Heart right ventricle (tissue), 16 donors: ENCODE results near the gene BMERB1. TPM values are rescaled to one million over a fixed set of nuclear protein-coding genes. Genes with fewer than 3 reads are reported as not detected.
A peak's percentile ranks its signal among the peaks of the same experiment; 100 is the strongest.

Source experiments
- ATAC-seq, 8 donors: fragments of 200-7000 bp; cut with Tn5 transposase; one replicate each; pipeline ENCODE4 v1.9.1; 2020; ENCODE audit warnings: mild to moderate bottlenecking in 8 of 8, moderate library complexity in 8 of 8, moderate number of reproducible peaks in 1 of 8
- DNase-seq, 2 donors: peaks; one replicate each; pipeline ENCODE4 v3.0.0-alpha.2; 2020
- H3K27ac ChIP-seq, 10 donors: fragments of 200-600 bp; sonication (generic) in 2 of 10; one replicate each; pipeline versions ENCODE4 v1.5.0 to v1.8.0; 2020 to 2022; ENCODE audit warnings: mild to moderate bottlenecking in 3 of 10
- H3K27me3 ChIP-seq, 7 donors: fragments of 200-600 bp; one replicate each; pipeline ENCODE4 v1.8.0; 2021 to 2022; ENCODE audit warnings: mild to moderate bottlenecking in 2 of 7
- H3K36me3 ChIP-seq, 9 donors: fragments of 200-600 bp; sonication (generic) in 1 of 9; one replicate each; pipeline versions ENCODE4 v1.5.0 to v1.8.0; 2020 to 2022; ENCODE audit warnings: mild to moderate bottlenecking in 2 of 9
- H3K4me1 ChIP-seq, 9 donors: fragments of 200-600 bp; sonication (generic) in 1 of 9; one replicate each; pipeline versions ENCODE4 v1.5.0 to v1.8.0; 2020 to 2022; ENCODE audit warnings: mild to moderate bottlenecking in 4 of 9
- H3K4me3 ChIP-seq, 10 donors: fragments of 200-600 bp; sonication (generic) in 2 of 10; one replicate each; pipeline versions ENCODE4 v1.5.0 to v1.8.0; 2020 to 2022; ENCODE audit warnings: mild to moderate bottlenecking in 7 of 10, moderate library complexity in 2 of 10
- H3K9me3 ChIP-seq, 11 donors: fragments of 200-600 bp in 10 of 11; sonication (generic) in 2 of 11; one replicate each; pipeline versions ENCODE4 v1.5.0 to v1.8.0; 2013 to 2022; ENCODE audit warnings: mild to moderate bottlenecking in 2 of 11, control low read depth in 1 of 11, moderate library complexity in 1 of 11
- WGBS, 2 donors: extraction: QIAGEN DNeasy Blood & Tissue Kit; methylation state at CpG; one replicate each; pipeline ENCODE4 v1.1.7; 2013; ENCODE audit warnings: inconsistent platforms in 1 of 2; 5-methylcytosine and 5-hydroxymethylcytosine counted together
- intact Hi-C, 10 donors: fragments of 100-400 bp; cut with DNase I; formaldehyde crosslinking; loops; one replicate each; pipeline versions ENCODE4 v1.11.1 to v1.14.2; 2022
- polyA plus RNA-seq, 2 donors: library from polyadenylated mRNA; stranded (reverse); fragments of 200-250 nt; gene quantifications; one replicate each; pipeline ENCODE4 v1.2.3, GENCODE V29; 2013
- total RNA-seq, 10 donors: library from RNA; stranded (reverse); fragmentation: NEBNext Ultra II Directional in 3 of 10; extraction: Animal tissue kit (Norgen Biotek cat#: 25700) in 3 of 10; gene quantifications; one replicate each; pipeline versions ENCODE4 v1.2.1 to v1.2.4, GENCODE V29; 2021 to 2023
- TF ChIP-seq, protein P1 (sequence below), 9 donors: fragments of 200-600 bp; sonication (generic) in 2 of 9; IDR thresholded peaks; one replicate each; pipeline versions ENCODE4 v1.5.0 to v1.8.0; 2021 to 2022; ENCODE audit warnings: antibody characterized with exemption in 9 of 9, mild to moderate bottlenecking in 5 of 9, moderate library complexity in 1 of 9
- donor health status: Arrhythmogenic right ventricular cardiomyopathy.
- donor health status: ischemic (EF 13 %, LVEDD 7.1; RV severe dilation, severe dysfunction).
- donor health status: healthy with polysubstance abuse.
- donor health status: DM: no; HTN: yes; CAD: no.
- donor health status: DM: no; HTN: no; CAD: no.
- donor health status: ischemic (EF 25% LVEDD 6.9; RV normal size, moderate dysfunction).
- donor health status: ischemic (EF 25% LVEDD 5.7; RV mildly dilated, moderate dysfunction).
- donor health status: healthy.
- donor health status: DM: yes; HTN: yes; CAD: no.
- donor health status: Ischemic cardiomyopathy.
- donor health status: ischemic (EF 35%, LVEDD 5.7; RV mildly dilated, moderate dysfunction).
- donor health status: nonischemic (EF 11% LVEDD 7.7; RV severe dilation, severe dysfunction).
- donor health status: DM: yes; HTN: yes; CAD: no.
- donor health status: PGD.
- donor health status: ischemic (EF 29% LVEDD 5.4; RV normal size, mild dysfunction).
- donor health status: nonischemic (EF 23%, LVEDD 6.1; RV moderate dilation, normal function).

The BMERB1 gene
- total and polyA plus RNA-seq, 12 donors, result 16.5 to 121 (median 78.9) TPM

DNA sequence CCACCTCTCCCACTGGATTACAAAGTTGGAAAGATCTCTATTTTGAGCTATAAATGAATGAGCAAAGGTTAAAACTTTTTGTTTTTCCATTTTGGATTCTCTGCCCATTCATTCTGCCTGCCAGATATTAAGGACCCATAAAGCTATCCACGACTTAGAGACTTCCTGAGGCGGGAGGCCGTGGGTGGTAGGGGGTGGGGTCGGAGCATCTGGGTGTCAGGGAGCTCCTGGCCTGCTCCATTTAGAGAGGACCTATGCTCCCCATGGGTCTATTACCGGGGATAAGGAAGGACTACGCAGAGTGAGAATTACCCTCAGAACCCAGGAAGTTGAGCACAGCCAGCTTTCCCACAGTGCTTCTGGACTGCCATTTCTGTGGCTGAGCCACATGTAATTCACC, 162.7 kb downstream of the BMERB1 start:
- Histone ChIP-seq H3K4me1 (peaks cover 0 to 23% (median 0%) of the 10 kb centered on the region in 9 donors), H3K4me3 (no peak overlapping the region), H3K27me3 (no peaks in the 10 kb centered on the region), H3K27ac (no peak overlapping the region), H3K9me3 (no peaks in the 10 kb centered on the region), H3K36me3 (peaks cover 3 to 93% (median 64%) of the 10 kb centered on the region in 9 donors)
- no peak for DNase-seq
- TF ChIP-seq, protein P1, sequence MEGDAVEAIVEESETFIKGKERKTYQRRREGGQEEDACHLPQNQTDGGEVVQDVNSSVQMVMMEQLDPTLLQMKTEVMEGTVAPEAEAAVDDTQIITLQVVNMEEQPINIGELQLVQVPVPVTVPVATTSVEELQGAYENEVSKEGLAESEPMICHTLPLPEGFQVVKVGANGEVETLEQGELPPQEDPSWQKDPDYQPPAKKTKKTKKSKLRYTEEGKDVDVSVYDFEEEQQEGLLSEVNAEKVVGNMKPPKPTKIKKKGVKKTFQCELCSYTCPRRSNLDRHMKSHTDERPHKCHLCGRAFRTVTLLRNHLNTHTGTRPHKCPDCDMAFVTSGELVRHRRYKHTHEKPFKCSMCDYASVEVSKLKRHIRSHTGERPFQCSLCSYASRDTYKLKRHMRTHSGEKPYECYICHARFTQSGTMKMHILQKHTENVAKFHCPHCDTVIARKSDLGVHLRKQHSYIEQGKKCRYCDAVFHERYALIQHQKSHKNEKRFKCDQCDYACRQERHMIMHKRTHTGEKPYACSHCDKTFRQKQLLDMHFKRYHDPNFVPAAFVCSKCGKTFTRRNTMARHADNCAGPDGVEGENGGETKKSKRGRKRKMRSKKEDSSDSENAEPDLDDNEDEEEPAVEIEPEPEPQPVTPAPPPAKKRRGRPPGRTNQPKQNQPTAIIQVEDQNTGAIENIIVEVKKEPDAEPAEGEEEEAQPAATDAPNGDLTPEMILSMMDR (IDR thresholded peaks at IDR 0.05), result no peak
- intact Hi-C loops, result no loop called here
- no peak for ATAC-seq
- 77 to 78% methylated on average over 6 of the region's 6 CpGs for WGBS, 2 donors

DNA sequence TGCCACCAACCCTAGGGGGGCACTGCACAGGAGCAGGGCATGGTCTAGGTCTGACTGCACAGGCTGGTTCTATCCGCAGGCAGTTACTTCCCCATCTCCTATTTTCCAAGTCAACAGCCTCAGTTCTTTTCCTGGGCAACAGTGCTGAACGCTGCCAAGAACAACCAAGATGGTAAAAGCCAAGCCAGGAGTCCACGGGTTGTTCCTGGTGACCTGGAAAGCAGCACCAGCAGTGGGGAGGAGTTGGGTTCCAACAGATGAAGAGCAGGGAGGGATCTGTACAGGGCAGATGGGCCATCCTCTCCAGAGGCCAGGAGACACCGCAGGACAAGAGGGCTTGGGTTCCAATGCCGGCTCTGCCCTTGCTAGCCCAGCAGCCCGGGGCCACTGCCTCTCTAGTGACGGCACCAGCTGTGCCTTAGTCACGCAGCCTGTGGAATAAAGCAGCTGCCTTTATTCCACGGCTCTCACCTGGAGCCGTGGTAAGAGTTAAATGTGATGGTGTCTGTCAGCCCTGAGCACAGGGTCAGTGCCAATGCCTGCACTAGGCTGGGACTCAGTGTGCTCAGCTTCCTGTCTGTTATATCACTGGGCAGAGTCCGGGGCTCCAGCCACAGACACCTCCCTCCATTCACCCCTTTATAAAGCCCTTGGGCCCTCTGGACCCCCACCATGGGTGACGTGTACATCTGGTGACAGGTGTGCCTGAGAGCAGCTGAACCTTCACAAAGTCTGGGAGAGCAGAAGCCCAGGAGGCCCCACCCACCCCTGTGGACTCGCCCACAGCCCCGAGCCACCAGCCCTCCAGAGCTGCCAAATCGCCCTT, 163.6 kb downstream of the BMERB1 start:
- intact Hi-C loops, result no loop called here
- ATAC-seq (peak in 3 of 8 donors; percentile 16 to 56 (median 34)), DNase-seq (no peak)
- no peak overlapping the region for H3K27ac ChIP-seq
- H3K4me3 ChIP-seq, result no peak overlapping the region
- no peaks in the 10 kb centered on the region for H3K27me3 ChIP-seq
- H3K9me3 ChIP-seq, result no peaks in the 10 kb centered on the region
- H3K4me1 ChIP-seq, result peaks cover 0 to 15% (median 0%) of the 10 kb centered on the region in 9 donors
- TF ChIP-seq, protein P1 (IDR thresholded peaks at IDR 0.05), result no peak
- WGBS, 2 donors, result 95% methylated on average over 15 of the region's 15 CpGs
- H3K36me3 ChIP-seq, result peaks cover 3 to 100% (median 70%) of the 10 kb centered on the region in 9 donors

GRCh38 chr16:15598648-15599190, 164.3 kb downstream of the BMERB1 start:
- Histone ChIP-seq H3K9me3 (no peaks in the 10 kb centered on the region), H3K27ac (no peak overlapping the region), H3K4me3 (no peak overlapping the region), H3K36me3 (peaks cover 3 to 100% (median 76%) of the 10 kb centered on the region in 9 donors), H3K4me1 (peaks cover 0 to 10% (median 0%) of the 10 kb centered on the region in 9 donors), H3K27me3 (no peaks in the 10 kb centered on the region)
- no peak for ATAC-seq
- intact Hi-C loops, result no loop called here
- 94 to 95% methylated on average over 17 of the region's 17 CpGs for WGBS, 2 donors
- DNase-seq, result no peak
- TF ChIP-seq, protein P1 (IDR thresholded peaks at IDR 0.05), result no peak

GRCh38 chr16:15599303-15600070, 165.1 kb downstream of the BMERB1 start:
- TF ChIP-seq, protein P1 (IDR thresholded peaks at IDR 0.05), result no peak
- 92 to 93% methylated on average over 21 of the region's 21 CpGs for WGBS, 2 donors

More at GRCh38 chr16:15599303-15600070, 165.1 kb downstream of the BMERB1 start:
- Histone ChIP-seq H3K4me3 (no peak overlapping the region), H3K9me3 (no peaks in the 10 kb centered on the region), H3K4me1 (peaks cover 0 to 10% (median 0%) of the 10 kb centered on the region in 9 donors), H3K36me3 (peaks cover 3 to 100% (median 84%) of the 10 kb centered on the region in 9 donors), H3K27ac (no peak overlapping the region), H3K27me3 (no peaks in the 10 kb centered on the region)
- intact Hi-C loops, result loop anchor here in 1 of 10 donors (10.0 kb wide), 1 partner anchor 105 kb away; no protein-coding TSS in a partner anchor
- ATAC-seq, result no peak
- DNase-seq, result no peak
